Esophagus mucosa (tissue), 1 donor: ENCODE data around the gene F10. TPM values are rescaled to one million over a fixed set of nuclear protein-coding genes. Genes with fewer than 3 reads are reported as not detected.

Experiments used
- ATAC-seq: fragments of 200-7000 bp; cut with Tn5 transposase; one replicate; pipeline ENCODE4 v1.9.1; 2020
- total RNA-seq: library from RNA; stranded (reverse); gene quantifications from one replicate; pipeline ENCODE4 v1.2.4, GENCODE V29; 2023
- donor health status: DM: yes; HTN: yes; CAD: no.

Gene F10
- total RNA-seq, 1 donor from 2014 or later = 0.56 TPM

DNA sequence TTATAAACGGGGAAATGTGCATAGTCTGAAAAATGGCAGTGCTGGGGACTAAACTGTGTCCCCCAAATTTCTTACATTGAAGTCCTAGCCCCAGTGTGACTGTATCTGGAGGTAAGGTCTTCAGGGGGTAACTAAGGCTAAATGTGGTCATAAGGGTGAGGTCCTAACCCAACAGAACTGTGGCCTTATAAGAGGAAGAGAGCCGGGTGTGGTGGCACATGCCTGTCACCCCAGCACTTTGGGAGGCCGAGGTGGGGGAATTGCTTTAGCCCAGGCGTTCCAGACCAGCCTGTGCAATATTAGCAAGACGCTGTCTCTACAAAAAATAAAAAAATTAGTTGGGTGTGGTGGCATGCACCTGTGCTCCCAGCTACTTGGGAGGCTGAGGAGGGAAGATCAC lies 53.7 kb downstream of the F10 start:
- peak; percentile 79 for ATAC-seq

DNA sequence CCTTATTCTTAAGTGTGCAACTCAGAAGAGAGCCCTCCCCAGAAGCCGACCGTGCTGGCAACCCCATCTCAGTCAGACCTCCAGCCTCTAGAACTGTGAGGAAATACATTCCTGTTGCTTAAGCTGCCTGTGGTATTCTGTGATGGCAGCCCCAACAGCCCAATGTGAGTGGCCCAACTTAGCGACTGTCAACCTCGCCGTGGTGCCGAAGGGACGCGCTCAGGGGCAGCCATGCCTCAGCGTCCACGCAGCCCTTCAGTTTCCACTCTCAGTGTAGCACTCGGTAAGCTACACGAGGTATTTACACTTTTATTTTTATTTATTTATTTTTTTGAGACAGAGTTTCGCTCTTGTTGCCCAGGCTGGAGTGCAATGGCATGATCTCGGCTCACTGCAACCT lies 54.2 kb downstream of the F10 start:
- no peak for ATAC-seq

- no peak for ATAC-seq
Measured at GRCh38 chr13:113178070-113178895, 55.7 kb downstream of the F10 start.

GRCh38 chr13:113178896-113179167 lies 56.2 kb downstream of the F10 start:
- ATAC-seq = no peak

DNA sequence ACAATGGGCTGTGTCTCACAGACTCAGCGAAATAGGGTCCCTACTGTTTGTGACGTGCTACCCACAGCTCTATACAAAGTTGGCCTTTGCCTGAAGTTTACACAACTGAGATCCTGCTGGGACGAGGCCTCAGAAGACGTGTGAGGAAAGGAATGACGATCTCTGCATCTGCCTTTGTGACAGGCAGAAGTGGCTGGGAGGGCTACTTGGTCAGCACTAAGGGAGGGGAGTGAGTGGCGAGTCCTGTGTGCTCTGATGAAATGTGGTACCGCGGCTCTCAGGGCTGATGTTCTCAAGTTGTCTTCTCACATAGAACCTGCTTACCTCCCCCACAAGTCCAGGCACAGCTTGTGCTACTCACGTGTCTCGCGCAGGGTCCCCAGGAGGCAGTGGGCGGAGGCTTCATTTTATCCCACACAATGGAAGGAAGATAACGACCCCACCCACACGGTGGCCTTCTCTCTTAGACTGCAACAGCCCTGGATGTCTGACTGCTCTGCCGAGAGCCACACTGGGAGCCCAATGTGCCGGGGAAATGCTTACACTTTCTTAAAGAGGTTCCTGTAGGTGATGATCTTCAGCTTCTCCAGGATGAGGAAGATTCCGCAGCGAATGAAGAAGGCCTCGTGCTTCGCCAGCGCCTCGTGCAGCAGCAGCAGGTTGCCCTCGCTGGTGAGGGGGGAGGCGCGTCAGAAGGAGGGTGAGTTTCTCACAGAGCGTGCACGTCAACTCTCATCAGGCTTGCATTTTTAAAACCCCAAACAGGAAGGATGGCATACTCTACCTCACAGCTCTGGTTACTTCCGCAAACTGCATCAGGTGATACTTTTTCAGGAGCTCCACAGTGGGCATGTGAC lies 57.0 kb downstream of the F10 start:
- ATAC-seq = no peak

- ATAC-seq = no peak
Measured at GRCh38 chr13:113182046-113182445, 59.4 kb downstream of the F10 start.

GRCh38 chr13:113183450-113184129 lies 61.0 kb downstream of the F10 start:
- no peak for ATAC-seq

DNA sequence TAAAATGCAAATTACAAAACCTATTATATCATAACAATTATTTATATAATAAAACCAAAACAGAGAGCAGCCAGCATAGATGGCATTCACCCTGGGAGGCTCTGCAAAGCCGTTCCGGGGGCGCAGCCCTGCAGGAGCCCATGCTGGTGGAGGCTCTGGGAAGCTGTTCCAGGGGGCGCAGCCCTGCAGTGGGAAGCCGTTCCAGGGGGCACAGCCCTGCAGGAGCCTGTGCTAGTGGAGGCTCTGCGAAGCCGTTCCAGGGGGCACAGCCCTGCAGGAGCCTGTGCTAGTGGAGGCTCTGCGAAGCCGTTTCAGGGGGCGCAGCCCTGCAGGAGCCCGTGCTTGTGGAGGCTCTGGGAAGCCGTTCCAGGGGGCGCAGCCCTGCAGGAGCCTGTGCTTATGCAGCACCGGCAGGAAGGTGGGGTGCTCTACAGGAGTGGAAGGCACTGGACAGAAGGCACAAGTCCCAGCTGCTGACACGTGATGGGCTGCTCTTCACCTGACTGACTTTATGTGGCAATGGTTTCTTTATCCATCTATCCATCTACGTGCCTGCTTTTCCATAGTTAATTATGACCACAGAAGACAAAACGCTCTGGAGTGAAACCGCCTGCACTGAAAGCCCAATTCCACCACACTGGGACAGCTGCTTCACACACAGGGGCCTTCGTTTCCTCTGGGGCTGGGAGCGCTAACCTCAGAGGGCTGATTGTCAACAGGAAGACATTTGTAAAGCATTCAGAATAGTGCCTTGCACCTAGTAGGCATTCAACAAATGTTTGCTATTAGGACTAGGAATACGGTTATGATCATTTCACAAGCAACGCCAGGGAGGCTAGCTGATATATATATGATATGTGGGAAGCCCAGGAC lies 62.2 kb downstream of the F10 start:
- ATAC-seq = no peak

- ATAC-seq = no peak
Measured at GRCh38 chr13:113186061-113186900, 63.7 kb downstream of the F10 start.

GRCh38 chr13:113187263-113187669 lies 64.7 kb downstream of the F10 start:
- peak; percentile 100 for ATAC-seq

- no peak for ATAC-seq
Measured at GRCh38 chr13:113187883-113188665, 65.5 kb downstream of the F10 start.

DNA sequence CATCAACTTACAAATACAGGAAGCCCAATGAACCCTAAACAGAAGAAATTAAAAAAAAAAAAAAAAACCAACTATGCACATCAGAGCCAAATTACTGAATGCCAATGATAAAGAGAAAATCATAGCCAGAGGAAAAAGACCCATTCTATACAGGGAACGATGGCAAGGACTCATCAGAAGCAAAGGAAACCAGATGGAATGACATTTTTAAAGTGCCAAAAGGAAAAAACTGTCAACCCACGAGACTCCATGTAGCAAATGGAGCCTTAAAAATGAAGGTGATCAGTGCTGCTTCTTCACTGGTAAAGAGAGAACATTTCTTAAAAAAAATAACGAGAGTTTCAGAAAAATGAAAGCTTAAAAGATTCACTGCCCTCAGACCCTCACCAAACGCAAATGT lies 67.6 kb downstream of the F10 start:
- no peak for ATAC-seq

- ATAC-seq = no peak
Measured at GRCh38 chr13:113192279-113192678, 69.7 kb downstream of the F10 start.

GRCh38 chr13:113192902-113193301 lies 70.3 kb downstream of the F10 start:
- peak; percentile 15 for ATAC-seq

GRCh38 chr13:113195360-113195759 lies 72.8 kb downstream of the F10 start:
- no peak for ATAC-seq

GRCh38 chr13:113196970-113197737 lies 74.6 kb downstream of the F10 start:
- ATAC-seq = no peak
